H1 (cell line): ENCODE measurements around the gene AHDC1. TPM values are rescaled to one million over a fixed set of nuclear protein-coding genes. Genes with fewer than 3 reads are reported as not detected.

Source experiments
- CBX5 ChIP-seq: fragments of 300-800, 300-1000 bp; sonication (generic); IDR thresholded peaks from 2 replicates; pipeline ENCODE4 v1.7.1; 2016; ENCODE audit warnings: antibody characterized with exemption, low read length, low read depth
- CBX8 ChIP-seq: fragments of 300-800, 300-1000 bp; sonication (generic); IDR thresholded peaks from 2 replicates; pipeline ENCODE4 v1.7.1; 2016; ENCODE audit warnings: low read depth, low read length, borderline replicate concordance
- CEBPB ChIP-seq: IDR thresholded peaks from 2 replicates; pipeline ENCODE4 v1.6.1; 2012; ENCODE audit warnings: low read depth, low read length
- CREB1 ChIP-seq: IDR thresholded peaks from 2 replicates; pipeline ENCODE4 v1.6.1; 2012; ENCODE audit warnings: inconsistent platforms
- EP300 ChIP-seq, 2 experiments: IDR thresholded peaks; 1 replicate in 1 of 2; 2 replicates in 1 of 2; pipeline ENCODE4 v1.6.1; 2011 to 2012; ENCODE audit warnings: low read depth in 2 of 2, low read length in 2 of 2, mild to moderate bottlenecking in 2 of 2, borderline replicate concordance in 1 of 2, inconsistent platforms in 1 of 2, moderate library complexity in 1 of 2
- GABPA ChIP-seq: IDR thresholded peaks from 2 replicates; pipeline ENCODE4 v1.6.1; 2011; ENCODE audit warnings: mild to moderate bottlenecking, low read length, moderate library complexity, borderline replicate concordance; ENCODE audit not compliant: insufficient read depth
- HDAC2 ChIP-seq, 2 experiments: fragments of 300-600 bp in 1 of 2; sonication (generic) in 1 of 2; IDR thresholded peaks; 2 replicates each; pipeline ENCODE4 v1.6.1; 2011 to 2012; ENCODE audit warnings: low read depth in 2 of 2, low read length in 2 of 2, mild to moderate bottlenecking in 2 of 2, moderate library complexity in 2 of 2, borderline replicate concordance in 1 of 2, inconsistent platforms in 1 of 2
- JUN ChIP-seq: IDR thresholded peaks from 2 replicates; pipeline ENCODE4 v1.6.1; 2011; ENCODE audit warnings: low read depth, mild to moderate bottlenecking, improper control_type of control experiment, low read length
- JUND ChIP-seq: IDR thresholded peaks from 2 replicates; pipeline ENCODE4 v1.6.1; 2011; ENCODE audit warnings: mild to moderate bottlenecking, improper control_type of control experiment, low read length
- KDM4A ChIP-seq: IDR thresholded peaks from one replicate; pipeline ENCODE4 v1.7.1; 2012; ENCODE audit warnings: low read depth, mild to moderate bottlenecking, moderate library complexity, low read length, inconsistent platforms; ENCODE audit not compliant: severe bottlenecking
- KDM5A ChIP-seq: fragments of 200-600 bp; IDR thresholded peaks from 2 replicates; pipeline ENCODE4 v1.7.1; 2012; ENCODE audit warnings: mild to moderate bottlenecking, low read length, inconsistent platforms, mixed read lengths
- NANOG ChIP-seq: IDR thresholded peaks from 2 replicates; pipeline ENCODE4 v1.6.1; 2011; ENCODE audit warnings: low read length, low read depth, mild to moderate bottlenecking, inconsistent platforms; ENCODE audit not compliant: insufficient read depth, poor library complexity, severe bottlenecking
- POLR2A ChIP-seq, 2 experiments: IDR thresholded peaks; 1 replicate in 1 of 2; 2 replicates in 1 of 2; pipeline ENCODE4 v1.6.1; 2011; ENCODE audit warnings: low read depth in 2 of 2, low read length in 2 of 2, mild to moderate bottlenecking in 2 of 2; ENCODE audit errors: control extremely low read depth in 1 of 2
- POLR2AphosphoS5 ChIP-seq: IDR thresholded peaks from 2 replicates; pipeline ENCODE4 v1.6.1; 2011; ENCODE audit warnings: low read depth, low read length
- SAP30 ChIP-seq: fragments of 300-600 bp; sonication (generic); IDR thresholded peaks from 2 replicates; pipeline ENCODE4 v1.7.1; 2012; ENCODE audit warnings: low read length, moderate library complexity, mild to moderate bottlenecking, inconsistent platforms; ENCODE audit not compliant: insufficient read depth, insufficient replicate concordance
- SIX5 ChIP-seq: IDR thresholded peaks from 2 replicates; pipeline ENCODE4 v1.6.1; 2011; ENCODE audit warnings: mild to moderate bottlenecking, low read depth, low read length
- SP4 ChIP-seq: IDR thresholded peaks from 2 replicates; pipeline ENCODE4 v1.6.1; 2012; ENCODE audit warnings: low read length, inconsistent platforms
- SRF ChIP-seq: IDR thresholded peaks from 2 replicates; pipeline ENCODE4 v1.6.1; 2011; ENCODE audit warnings: mild to moderate bottlenecking, low read depth, low read length, moderate library complexity
- TAF1 ChIP-seq: IDR thresholded peaks from 2 replicates; pipeline ENCODE4 v1.6.1; 2011; ENCODE audit warnings: mild to moderate bottlenecking, low read depth, low read length
- YY1 ChIP-seq: IDR thresholded peaks from 2 replicates; pipeline ENCODE4 v1.6.1; 2011; ENCODE audit warnings: low read depth, mild to moderate bottlenecking, low read length
- ZNF274 ChIP-seq: IDR thresholded peaks from 2 replicates; pipeline ENCODE4 v1.7.0; 2012; ENCODE audit warnings: low read length, borderline replicate concordance; ENCODE audit errors: extremely low read depth
- polyA plus RNA-seq, 7 experiments: library from polyadenylated mRNA; depleted of rRNA in 3 of 7; stranded (reverse) in 5 of 7; unstranded in 2 of 7; fragments of >200 nt in 5 of 7; fragments of 200-250 nt in 2 of 7; gene quantifications; 1 replicate in 5 of 7; 2 replicates in 1 of 7; 4 replicates in 1 of 7; pipeline versions ENCODE4 v1.2.1 to v1.2.3, GENCODE V29; 2011 to 2013; ENCODE audit warnings: missing spikeins in 2 of 7, mixed read lengths in 2 of 7
- total RNA-seq: library from RNA; stranded (reverse); fragmentation: NEBNext Ultra II Directional; extraction: Animal tissue kit (Norgen Biotek cat#: 25700); gene quantifications from 2 replicates; pipeline ENCODE4 v1.2.1, GENCODE V29; 2021
- TF ChIP-seq, protein P1 (sequence below), 3 experiments: IDR thresholded peaks; 1 replicate in 2 of 3; 2 replicates in 1 of 3; pipeline versions ENCODE4 v1.5.1 to v1.6.1; 2011; ENCODE audit warnings: low read length in 3 of 3, mild to moderate bottlenecking in 3 of 3, inconsistent platforms in 2 of 3, low read depth in 1 of 3, moderate library complexity in 1 of 3; ENCODE audit not compliant: insufficient read depth in 1 of 3; ENCODE audit errors: control extremely low read depth in 1 of 3

The AHDC1 gene
- total and polyA plus RNA-seq, 2 of the 8 experiments (the other 6 are each of a cell fraction or from before 2014, with no cell fraction given), result 4.4 to 35.1 TPM

DNA sequence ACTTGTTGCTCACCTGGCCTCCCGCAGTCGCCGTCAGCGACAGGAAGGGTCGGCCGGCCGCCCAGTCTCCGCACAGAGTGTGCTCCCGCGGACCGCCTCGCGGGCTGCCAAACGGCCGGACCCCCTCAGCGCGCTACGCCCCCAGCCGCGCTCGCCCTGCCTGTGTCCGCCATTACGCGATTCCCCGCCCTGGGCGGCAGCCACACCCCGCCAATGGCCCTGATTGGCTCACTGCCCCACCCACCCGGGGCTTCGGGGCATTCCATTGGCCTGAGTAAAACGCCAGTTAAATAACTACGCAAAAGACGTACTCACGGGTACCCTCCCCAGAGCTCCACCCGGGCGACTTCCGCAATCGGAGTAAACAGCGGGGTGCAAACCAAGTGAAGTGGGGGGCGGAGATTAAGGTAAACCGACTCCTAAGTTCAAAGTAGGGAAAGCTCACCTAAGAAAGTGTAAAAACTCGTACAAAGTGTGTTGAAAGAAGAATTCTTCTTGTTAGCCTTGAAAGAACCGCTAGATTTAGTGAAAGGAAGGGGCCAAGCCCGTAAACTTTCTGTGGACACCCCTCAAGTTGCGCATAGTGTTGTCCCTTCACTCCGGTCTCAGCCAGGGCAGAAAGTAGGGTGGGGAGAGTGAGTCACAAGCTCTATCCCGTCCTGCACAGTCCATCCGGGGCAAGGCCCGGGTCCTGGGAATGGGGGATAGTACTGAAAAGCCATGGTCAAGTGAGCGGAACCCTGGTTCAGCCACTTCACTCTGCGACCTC is 113.8 kb downstream of the AHDC1 start, which contains the start of gene WASF2 (continued):
- peak; percentile 96 for TF ChIP-seq JUND
- TF ChIP-seq SIX5, result peak; percentile 34; the same call in 1 of the 2 replicates
- TF ChIP-seq JUN, result no peak
- no peak for TF ChIP-seq CBX5
- no peak for TF ChIP-seq ZNF274
- TF ChIP-seq CEBPB, result no peak
- peak in 1 of 2 experiments; percentile 61; a peak in 2 of 3 replicates for TF ChIP-seq POLR2A (IDR thresholded peaks at IDR 0.05; ENCODE audit: control extremely low read depth in 1 of 2, low read depth in 2 of 2, low read length in 2 of 2)
- TF ChIP-seq SRF, result no peak
- no peak for TF ChIP-seq GABPA
- no peak for TF ChIP-seq NANOG
- TF ChIP-seq CBX8, result no peak
- TF ChIP-seq SAP30, result no peak
- peak; percentile 61 for TF ChIP-seq TAF1
- peak in 1 of 2 experiments; percentile 99; a peak in 2 of 3 replicates for TF ChIP-seq EP300 (IDR thresholded peaks at IDR 0.05; ENCODE audit: borderline replicate concordance in 1 of 2, low read depth in 2 of 2, low read length in 2 of 2)
- peak; percentile 24; the same call in 1 of the 2 replicates for TF ChIP-seq CREB1
- TF ChIP-seq, protein P1, sequence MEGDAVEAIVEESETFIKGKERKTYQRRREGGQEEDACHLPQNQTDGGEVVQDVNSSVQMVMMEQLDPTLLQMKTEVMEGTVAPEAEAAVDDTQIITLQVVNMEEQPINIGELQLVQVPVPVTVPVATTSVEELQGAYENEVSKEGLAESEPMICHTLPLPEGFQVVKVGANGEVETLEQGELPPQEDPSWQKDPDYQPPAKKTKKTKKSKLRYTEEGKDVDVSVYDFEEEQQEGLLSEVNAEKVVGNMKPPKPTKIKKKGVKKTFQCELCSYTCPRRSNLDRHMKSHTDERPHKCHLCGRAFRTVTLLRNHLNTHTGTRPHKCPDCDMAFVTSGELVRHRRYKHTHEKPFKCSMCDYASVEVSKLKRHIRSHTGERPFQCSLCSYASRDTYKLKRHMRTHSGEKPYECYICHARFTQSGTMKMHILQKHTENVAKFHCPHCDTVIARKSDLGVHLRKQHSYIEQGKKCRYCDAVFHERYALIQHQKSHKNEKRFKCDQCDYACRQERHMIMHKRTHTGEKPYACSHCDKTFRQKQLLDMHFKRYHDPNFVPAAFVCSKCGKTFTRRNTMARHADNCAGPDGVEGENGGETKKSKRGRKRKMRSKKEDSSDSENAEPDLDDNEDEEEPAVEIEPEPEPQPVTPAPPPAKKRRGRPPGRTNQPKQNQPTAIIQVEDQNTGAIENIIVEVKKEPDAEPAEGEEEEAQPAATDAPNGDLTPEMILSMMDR (IDR thresholded peaks at IDR 0.05; ENCODE audit: control extremely low read depth in 1 of 3, insufficient read depth in 1 of 3, low read depth in 1 of 3, low read length in 3 of 3), result no peak
- no peak for TF ChIP-seq HDAC2 (IDR thresholded peaks at IDR 0.05; ENCODE audit: borderline replicate concordance in 1 of 2, low read depth in 2 of 2, low read length in 2 of 2)
- no peak for TF ChIP-seq KDM5A
- peak; percentile 96 for TF ChIP-seq YY1
- TF ChIP-seq KDM4A, result peak; percentile 99
- peak; percentile 95 for TF ChIP-seq SP4
- peak; percentile 49; the same call in 1 of the 2 replicates for TF ChIP-seq POLR2AphosphoS5
